22Rv1 (cell line): Measurements from ENCODE around the gene BAZ2A.

Experiments used
- CTCF ChIP-seq: fragments of 450-650 bp; IDR thresholded peaks from 2 replicates; pipeline ENCODE4 v1.5.1; 2017; ENCODE audit warnings: mild to moderate bottlenecking
- ZFX ChIP-seq: fragments of 450-650 bp; IDR thresholded peaks from 2 replicates; pipeline ENCODE4 v1.6.1; 2017; ENCODE audit warnings: antibody characterized with exemption, borderline replicate concordance

- no peak for TF ChIP-seq CTCF
- no peak for TF ChIP-seq ZFX
Measured at GRCh38 chr12:56572288-56572687, 57.8 kb downstream of the BAZ2A start.
